GM23248 (cell line): ENCODE results near the gene RAB8A.

Source experiments
- EZH2 ChIP-seq: fragments of 200-600 bp; sonication (generic); IDR thresholded peaks from 2 replicates; pipeline ENCODE4 v1.6.1; 2018; ENCODE audit warnings: antibody characterized with exemption, mild to moderate bottlenecking; ENCODE audit not compliant: insufficient read depth, poor library complexity, severe bottlenecking
- EZH2phosphoT487 ChIP-seq: fragments of 200-600 bp; sonication (generic); IDR thresholded peaks from 2 replicates; pipeline ENCODE4 v1.6.1; 2018; ENCODE audit warnings: antibody characterized with exemption, moderate library complexity, mild to moderate bottlenecking, low read depth; ENCODE audit not compliant: insufficient read depth

DNA sequence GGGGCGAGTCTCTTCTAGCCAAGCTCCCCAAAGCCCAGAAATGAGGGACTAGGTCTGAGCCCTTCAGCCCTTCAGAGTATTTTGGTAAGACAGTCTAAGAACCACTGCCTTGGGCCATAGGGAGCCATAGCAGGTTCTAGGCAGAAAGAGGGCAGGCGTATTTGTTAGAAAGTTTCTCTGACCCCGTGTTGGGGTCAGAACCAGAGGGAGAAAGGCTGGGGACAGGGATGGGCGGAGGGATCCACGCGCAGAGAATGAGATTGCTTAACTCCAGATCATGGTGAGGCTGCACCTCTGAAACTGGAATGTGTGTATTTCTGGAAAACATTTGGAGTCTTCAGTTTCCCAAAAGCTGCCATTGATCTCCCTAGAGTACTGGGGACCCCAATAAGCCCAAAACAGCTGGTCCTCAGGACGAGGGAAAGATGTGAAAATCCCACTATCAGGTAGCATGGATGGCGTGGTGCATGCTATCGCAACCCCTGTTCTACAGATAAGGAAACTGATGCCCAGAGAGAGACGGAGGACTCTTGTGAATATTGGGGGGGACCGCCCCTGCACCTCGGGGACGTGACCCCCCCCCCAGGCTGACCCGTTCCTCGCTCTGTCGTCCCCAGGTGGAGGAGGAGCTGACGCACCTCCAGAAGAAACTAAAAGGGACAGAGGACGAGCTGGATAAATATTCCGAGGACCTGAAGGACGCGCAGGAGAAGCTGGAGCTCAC is 36.1 kb upstream of the RAB8A start:
- TF ChIP-seq EZH2phosphoT487 (no peak), EZH2 (no peak)
